Esophagus (tissue), 2 donors: ENCODE measurements around the gene VEGFA. TPM values are rescaled to one million over a fixed set of nuclear protein-coding genes. Genes with fewer than 3 reads are reported as not detected.

ENCODE experiments used
- H3K27ac ChIP-seq, 2 donors: one replicate each; pipeline ENCODE4 v1.5.1; 2013; ENCODE audit warnings: low read depth in 2 of 2, mild to moderate bottlenecking in 2 of 2, inconsistent platforms in 1 of 2, low read length in 1 of 2, moderate library complexity in 1 of 2
- H3K27me3 ChIP-seq, 2 donors: one replicate each; pipeline ENCODE4 v1.6.1; 2013; ENCODE audit warnings: low read length in 2 of 2, control low read depth in 1 of 2, mild to moderate bottlenecking in 1 of 2; ENCODE audit not compliant: insufficient read depth in 2 of 2, control insufficient read depth in 1 of 2
- H3K36me3 ChIP-seq, 2 donors: one replicate each; pipeline ENCODE4 v1.6.1; 2013; ENCODE audit warnings: low read length in 1 of 2; ENCODE audit not compliant: control insufficient read depth in 2 of 2, insufficient read depth in 2 of 2
- H3K4me1 ChIP-seq, 2 donors: one replicate each; pipeline ENCODE4 v1.6.1; 2013; ENCODE audit warnings: low read length in 1 of 2; ENCODE audit not compliant: control insufficient read depth in 2 of 2, insufficient read depth in 2 of 2
- H3K4me3 ChIP-seq, 2 donors: one replicate each; pipeline ENCODE4 v1.5.1; 2013; ENCODE audit warnings: low read length in 2 of 2, mild to moderate bottlenecking in 2 of 2, low read depth in 1 of 2, moderate library complexity in 1 of 2
- H3K9me3 ChIP-seq, 2 donors: one replicate each; pipeline ENCODE4 v1.6.1; 2013; ENCODE audit warnings: mild to moderate bottlenecking in 2 of 2, low read depth in 1 of 2, low read length in 1 of 2, moderate library complexity in 1 of 2; ENCODE audit not compliant: control insufficient read depth in 2 of 2, insufficient read depth in 1 of 2
- WGBS, 2 donors: extraction: QIAGEN DNeasy Blood & Tissue Kit; methylation state at CpG; one replicate each; pipeline ENCODE4 v1.1.7; 2013; 5-methylcytosine and 5-hydroxymethylcytosine counted together
- polyA plus RNA-seq, 2 donors: library from polyadenylated mRNA; stranded (reverse); fragments of 200-250 nt; gene quantifications; one replicate each; pipeline ENCODE4 v1.2.3, GENCODE V29; 2013
- donor health status: healthy with polysubstance abuse.
- donor health status: Bipolar disorder and iron deficiency.

The VEGFA gene
- polyA plus RNA-seq, 2 donors, result 87.8 to 157 TPM

DNA sequence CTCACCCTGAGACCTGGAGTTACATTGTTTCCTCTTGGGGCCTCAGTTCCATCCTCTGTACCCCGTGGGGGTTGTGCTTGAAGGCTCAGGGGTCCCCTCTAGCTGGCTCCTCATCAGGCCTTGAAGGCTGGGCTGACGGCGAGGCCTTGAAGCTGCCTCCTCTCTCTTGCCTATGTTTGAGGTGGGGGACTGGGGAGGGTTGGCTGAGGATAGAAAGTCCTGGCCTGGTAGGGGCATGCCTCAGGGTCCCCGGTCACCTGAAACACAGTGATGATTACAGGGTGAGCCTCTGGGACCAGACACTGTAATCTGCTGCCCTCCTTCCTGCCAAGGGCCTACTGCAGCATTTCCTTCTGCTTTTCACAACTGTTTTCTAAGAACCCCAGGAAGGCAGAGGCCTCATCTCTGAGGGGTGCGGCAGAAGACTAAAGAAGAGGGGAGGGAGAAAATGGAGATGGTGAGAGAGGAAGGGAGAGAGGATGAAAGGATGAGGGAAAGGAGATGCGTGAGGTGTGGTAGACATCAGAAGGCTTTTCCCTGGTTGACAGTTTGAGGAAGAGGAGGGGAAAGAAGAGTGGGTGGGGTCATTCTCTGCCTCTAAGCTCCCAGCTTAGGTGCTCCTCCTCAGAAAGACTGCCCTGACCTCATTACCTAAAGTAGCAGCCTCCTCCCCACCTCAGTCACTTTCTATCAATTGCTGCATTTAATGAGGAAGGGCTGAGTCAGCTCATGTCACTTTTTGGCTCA lies 29.7 kb downstream of the VEGFA start:
- WGBS, 2 donors, result 74 to 83% methylated on average over 6 of the region's 6 CpGs
- H3K4me3 ChIP-seq, result no peak overlapping the region
- H3K36me3 ChIP-seq, result no peaks in the 10 kb centered on the region
- no peaks in the 10 kb centered on the region for H3K9me3 ChIP-seq
- peaks cover 4 to 21% of the 10 kb centered on the region in 2 donors for H3K4me1 ChIP-seq
- peak overlapping the region in 1 of 2 donors; percentile 84 for H3K27ac ChIP-seq
- H3K27me3 ChIP-seq, result no peaks in the 10 kb centered on the region

- no peaks in the 10 kb centered on the region for H3K36me3 ChIP-seq
- H3K27ac ChIP-seq, result no peak overlapping the region
- H3K9me3 ChIP-seq, result no peaks in the 10 kb centered on the region
- whole genome bisulfite sequencing, 2 donors, result 60 to 73% methylated on average over 3 of the region's 3 CpGs
- H3K4me3 ChIP-seq, result no peak overlapping the region
- peaks cover 4 to 21% of the 10 kb centered on the region in 2 donors for H3K4me1 ChIP-seq
- no peaks in the 10 kb centered on the region for H3K27me3 ChIP-seq
These were observed 30.2 kb downstream of the VEGFA start for GRCh38 chr6:43800298-43800623.

GRCh38 chr6:43800746-43801494 lies 30.9 kb downstream of the VEGFA start:
- Histone ChIP-seq H3K9me3 (no peaks in the 10 kb centered on the region), H3K27ac (no peak overlapping the region), H3K36me3 (no peaks in the 10 kb centered on the region), H3K4me1 (peaks cover 4 to 21% of the 10 kb centered on the region in 2 donors), H3K4me3 (no peak overlapping the region), H3K27me3 (no peaks in the 10 kb centered on the region)
- WGBS, 2 donors, result 78 to 81% methylated on average over 10 of the region's 10 CpGs

- Histone ChIP-seq H3K27ac (no peak overlapping the region), H3K9me3 (no peaks in the 10 kb centered on the region), H3K27me3 (no peaks in the 10 kb centered on the region), H3K4me3 (no peak overlapping the region), H3K4me1 (peaks cover 4 to 21% of the 10 kb centered on the region in 2 donors), H3K36me3 (no peaks in the 10 kb centered on the region)
- 64 to 70% methylated on average over 16 of the region's 16 CpGs for WGBS, 2 donors
These were observed 31.6 kb downstream of the VEGFA start for GRCh38 chr6:43801495-43802181.

GRCh38 chr6:43803055-43803782 lies 33.2 kb downstream of the VEGFA start:
- no peaks in the 10 kb centered on the region for H3K36me3 ChIP-seq
- 60 to 61% methylated on average over 6 of the region's 6 CpGs for whole genome bisulfite sequencing, 2 donors
- H3K9me3 ChIP-seq, result no peaks in the 10 kb centered on the region
- peaks cover 4 to 20% of the 10 kb centered on the region in 2 donors for H3K4me1 ChIP-seq
- H3K27ac ChIP-seq, result no peak overlapping the region
- H3K4me3 ChIP-seq, result no peak overlapping the region
- H3K27me3 ChIP-seq, result no peaks in the 10 kb centered on the region

DNA sequence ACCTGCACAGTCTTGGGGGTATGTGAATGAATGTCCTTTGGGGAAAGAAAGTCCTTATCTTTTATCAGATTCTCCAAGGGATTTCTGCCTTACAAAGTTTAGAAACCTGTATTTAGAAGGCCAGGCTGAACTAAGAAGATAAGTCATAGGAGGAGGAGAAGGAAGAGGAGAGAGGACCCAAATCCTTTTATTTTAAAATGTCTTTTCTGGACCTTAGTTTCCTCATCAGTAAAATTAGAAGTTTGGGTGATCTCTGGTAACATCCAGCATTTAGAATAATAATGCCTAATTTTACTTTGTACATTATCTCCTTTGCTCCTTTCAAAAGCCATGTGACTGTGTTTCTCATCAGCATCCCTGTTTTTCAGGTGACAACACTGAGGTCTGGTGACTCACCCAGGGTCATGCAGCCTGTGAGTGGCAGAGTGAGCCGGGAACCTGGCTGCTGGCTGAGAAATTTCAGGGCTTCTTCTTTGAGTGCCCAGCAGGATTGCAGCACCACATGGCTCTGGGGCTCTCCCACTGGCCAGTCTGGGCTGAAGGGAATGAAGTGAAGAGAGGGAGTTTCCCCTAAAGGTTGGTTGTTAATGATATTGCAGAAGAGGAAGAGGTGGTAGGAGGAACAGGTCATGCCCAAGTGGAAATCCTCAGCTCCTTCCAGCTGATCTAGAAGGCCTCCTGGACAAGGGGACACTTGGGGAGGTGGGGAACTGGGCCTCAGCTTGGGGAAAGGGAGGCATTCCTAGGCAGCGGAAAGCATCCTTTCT lies 34.0 kb downstream of the VEGFA start:
- Histone ChIP-seq H3K4me1 (peaks cover 4 to 14% of the 10 kb centered on the region in 2 donors), H3K27ac (peak overlapping the region in 1 of 2 donors; percentile 26), H3K27me3 (no peaks in the 10 kb centered on the region), H3K9me3 (no peaks in the 10 kb centered on the region), H3K36me3 (no peaks in the 10 kb centered on the region), H3K4me3 (no peak overlapping the region)
- 62 to 65% methylated on average over 2 of the region's 2 CpGs for WGBS, 2 donors

DNA sequence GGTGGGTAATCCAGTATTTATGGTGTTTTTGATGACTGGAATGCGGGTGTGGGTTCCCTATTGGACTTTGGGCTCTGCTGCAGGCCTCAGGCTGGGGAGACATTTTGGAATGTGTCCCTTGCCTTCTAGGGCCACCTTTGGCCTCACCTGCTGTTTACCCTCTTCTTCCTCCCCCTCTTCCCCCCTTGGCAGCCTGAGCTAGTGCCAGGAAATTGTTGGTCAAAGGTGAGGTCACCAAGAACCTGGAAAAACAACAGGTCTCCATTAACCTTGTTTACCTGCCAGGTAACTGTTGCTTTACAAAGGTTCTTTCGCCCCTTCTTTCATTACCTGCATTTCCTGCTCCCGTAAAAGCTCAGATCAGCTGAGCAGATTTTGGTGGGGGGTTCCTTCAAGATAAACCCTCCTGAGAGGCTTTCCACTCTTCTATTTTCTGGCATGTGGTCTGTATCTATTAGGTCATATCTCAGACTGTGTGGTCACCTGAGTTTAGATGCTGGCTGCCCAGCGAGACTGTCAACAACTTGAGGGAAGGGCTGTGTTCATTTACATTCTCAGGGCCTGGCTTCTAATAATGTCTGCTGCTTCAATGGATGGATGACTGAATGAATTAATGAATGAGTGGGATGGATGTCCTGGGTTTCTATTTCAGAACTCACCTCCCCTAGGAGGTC lies 34.7 kb downstream of the VEGFA start:
- 73 to 94% methylated on average over 4 of the region's 4 CpGs for WGBS, 2 donors
- Histone ChIP-seq H3K4me1 (peaks cover 0 to 7% of the 10 kb centered on the region in 2 donors), H3K4me3 (no peak overlapping the region), H3K9me3 (no peaks in the 10 kb centered on the region), H3K27ac (peak overlapping the region in 1 of 2 donors; percentile 26), H3K36me3 (no peaks in the 10 kb centered on the region), H3K27me3 (no peaks in the 10 kb centered on the region)

DNA sequence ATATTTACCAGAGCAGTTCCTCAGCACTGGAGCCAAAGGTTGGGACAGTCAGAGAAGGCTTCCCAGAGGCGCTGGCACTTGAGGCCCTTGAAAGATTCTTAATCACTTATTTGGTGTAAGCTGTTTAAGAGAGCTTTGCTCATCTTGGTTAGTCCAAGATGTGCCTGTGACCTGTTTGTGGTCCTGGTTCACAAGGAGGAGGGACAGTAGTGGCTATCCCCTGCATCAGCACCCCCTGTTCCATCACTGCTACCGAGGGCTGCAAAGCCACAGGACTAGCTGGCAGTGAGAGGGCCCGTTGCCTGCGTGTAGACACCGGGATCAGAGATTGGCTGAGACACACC lies 35.7 kb downstream of the VEGFA start:
- Histone ChIP-seq H3K36me3 (no peaks in the 10 kb centered on the region), H3K4me1 (peaks cover 0 to 6% of the 10 kb centered on the region in 2 donors), H3K27me3 (no peaks in the 10 kb centered on the region), H3K9me3 (no peaks in the 10 kb centered on the region), H3K4me3 (no peak overlapping the region), H3K27ac (no peak overlapping the region)
- WGBS, 2 donors, result 69 to 92% methylated on average over 5 of the region's 5 CpGs
